MM.1S (cell line): Measurements from ENCODE around the gene PBX4.

Source experiments
- DNase-seq: peaks from one replicate; pipeline ENCODE4 v3.0.0-alpha.2; 2015
- H2AFZ ChIP-seq: fragments of 300-600 bp; sonication (generic); 2 replicates; pipeline ENCODE4 v1.6.0; 2016; ENCODE audit warnings: antibody characterized with exemption, low read length
- H3F3A ChIP-seq: fragments of 300-600 bp; sonication (generic); 2 replicates; pipeline ENCODE4 v1.6.1; 2016; ENCODE audit warnings: mild to moderate bottlenecking, antibody characterized with exemption, low read length, moderate library complexity, mixed read lengths; ENCODE audit not compliant: insufficient read depth
- H3K27ac ChIP-seq: fragments of 300-600 bp; sonication (generic); 2 replicates; pipeline ENCODE4 v1.5.1; 2016; ENCODE audit warnings: mild to moderate bottlenecking, low read length
- H3K27me3 ChIP-seq: fragments of 300-600 bp; sonication (generic); replicated peaks from 2 replicates; pipeline ENCODE4 v1.6.0; 2016; ENCODE audit warnings: low read length; ENCODE audit not compliant: insufficient read depth
- H3K36me3 ChIP-seq: fragments of 300-600 bp; sonication (generic); replicated peaks from 2 replicates; pipeline ENCODE4 v1.6.1; 2016; ENCODE audit warnings: mild to moderate bottlenecking, low read length, mixed read lengths; ENCODE audit not compliant: insufficient read depth
- H3K4me1 ChIP-seq: fragments of 300-600 bp; sonication (generic); 2 replicates; pipeline ENCODE4 v1.6.1; 2016; ENCODE audit warnings: low read length, mixed read lengths
- H3K4me2 ChIP-seq: fragments of 300-600 bp; sonication (generic); 2 replicates; pipeline ENCODE4 v1.6.0; 2016; ENCODE audit warnings: low read depth, low read length
- H3K4me3 ChIP-seq: fragments of 300-600 bp; sonication (generic); 2 replicates; pipeline ENCODE4 v1.5.1; 2016; ENCODE audit warnings: low read length, mixed read lengths
- H3K79me2 ChIP-seq: fragments of 300-600 bp; sonication (generic); 2 replicates; pipeline ENCODE4 v1.6.1; 2016; ENCODE audit warnings: mixed run types, low read length, mixed read lengths
- H3K9ac ChIP-seq: fragments of 300-600 bp; sonication (generic); 2 replicates; pipeline ENCODE4 v1.6.1; 2016; ENCODE audit warnings: low read length, mixed read lengths
- H3K9me2 ChIP-seq: fragments of 300-600 bp; sonication (generic); replicated peaks from 2 replicates; pipeline ENCODE4 v1.6.1; 2016; ENCODE audit warnings: mild to moderate bottlenecking, low read length, mixed read lengths; ENCODE audit not compliant: insufficient read depth
- H3K9me3 ChIP-seq: fragments of 300-600 bp; sonication (generic); replicated peaks from 2 replicates; pipeline ENCODE4 v1.6.1; 2016; ENCODE audit warnings: mild to moderate bottlenecking, low read length, mixed read lengths; ENCODE audit not compliant: insufficient read depth
- H4K20me1 ChIP-seq: fragments of 300-600 bp; sonication (generic); 2 replicates; pipeline ENCODE4 v1.6.1; 2016; ENCODE audit warnings: mild to moderate bottlenecking, low read length, moderate library complexity, mixed read lengths; ENCODE audit not compliant: insufficient read depth
- EZH2 ChIP-seq: fragments of 300-600 bp; sonication (generic); optimal IDR thresholded peaks from 2 replicates; pipeline ENCODE3; 2017; ENCODE audit warnings: low read depth, mild to moderate bottlenecking, antibody characterized with exemption, low read length, mixed read lengths
- EZH2phosphoT487 ChIP-seq: fragments of 300-600 bp; sonication (generic); IDR thresholded peaks from 2 replicates; pipeline ENCODE4 v1.6.1; 2018; ENCODE audit warnings: antibody characterized with exemption, low read length
- TF ChIP-seq, protein P1 (sequence below): fragments of 300-600 bp; sonication (generic); IDR thresholded peaks from 2 replicates; pipeline ENCODE4 v1.5.1; 2016; ENCODE audit warnings: antibody characterized with exemption, low read length, mixed read lengths

PBX4 gene

DNA sequence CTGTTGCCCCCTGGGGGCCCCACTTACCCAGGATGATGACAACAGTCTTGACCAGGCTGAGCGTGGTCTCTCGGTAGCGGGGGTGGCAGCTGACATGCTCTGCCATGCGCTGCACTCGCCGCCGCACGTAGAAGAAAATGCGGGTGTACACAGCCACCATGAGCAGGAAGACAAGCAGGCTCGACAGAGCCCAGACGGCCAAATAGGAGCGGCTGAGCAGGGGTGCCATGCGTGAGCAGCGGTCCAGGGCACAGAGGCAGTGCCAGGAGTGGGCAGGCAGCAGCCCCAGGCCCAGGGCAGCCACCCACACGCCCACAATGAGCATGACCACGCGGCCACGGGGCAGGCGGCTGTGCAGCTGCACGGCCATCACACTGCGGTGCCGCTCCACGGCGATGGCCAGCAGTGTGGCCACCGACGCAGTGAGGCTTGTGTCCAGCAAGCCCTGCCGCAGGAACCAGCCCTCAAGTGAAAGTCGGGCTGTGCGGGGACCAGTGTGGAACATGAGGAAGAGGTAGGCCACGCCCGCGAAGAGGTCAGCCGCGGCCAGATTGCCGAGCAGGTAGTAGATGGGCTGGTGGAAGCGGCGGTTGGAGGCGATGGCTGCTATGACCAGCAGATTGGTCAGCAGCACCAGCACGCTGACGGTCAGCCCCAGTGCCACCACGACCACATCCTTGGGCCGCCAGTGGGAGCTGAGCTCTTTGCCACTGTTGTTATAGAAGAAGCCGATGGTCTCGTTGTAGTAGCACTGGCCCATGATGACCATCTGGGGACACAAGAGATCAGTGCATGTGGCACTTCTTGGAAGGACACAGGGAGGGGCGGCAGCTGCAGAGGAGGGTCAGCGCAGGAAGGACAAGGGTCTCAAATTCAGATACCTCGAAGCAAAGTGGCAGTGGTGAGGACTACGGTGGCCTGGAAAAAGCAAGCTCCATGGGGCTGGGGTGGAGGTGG, 8.3 kb upstream of the PBX4 start:
- Histone ChIP-seq H3K9me3 (no peaks in the 10 kb centered on the region), H4K20me1 (no peaks in the 10 kb centered on the region), H3F3A (no peaks in the 10 kb centered on the region), H2AFZ (no peak overlapping the region; the same call in 1 of the 2 replicates), H3K36me3 (no peaks in the 10 kb centered on the region), H3K4me3 (no peak overlapping the region), H3K9me2 (no peaks in the 10 kb centered on the region), H3K4me1 (no peaks in the 10 kb centered on the region), H3K9ac (no peak overlapping the region), H3K27me3 (no peaks in the 10 kb centered on the region), H3K79me2 (no peaks in the 10 kb centered on the region), H3K4me2 (peak overlapping the region; percentile 60), H3K27ac (no peak overlapping the region)
- no peak for DNase-seq
- no peak for TF ChIP-seq EZH2phosphoT487
- no peak for TF ChIP-seq EZH2
- TF ChIP-seq, protein P1, sequence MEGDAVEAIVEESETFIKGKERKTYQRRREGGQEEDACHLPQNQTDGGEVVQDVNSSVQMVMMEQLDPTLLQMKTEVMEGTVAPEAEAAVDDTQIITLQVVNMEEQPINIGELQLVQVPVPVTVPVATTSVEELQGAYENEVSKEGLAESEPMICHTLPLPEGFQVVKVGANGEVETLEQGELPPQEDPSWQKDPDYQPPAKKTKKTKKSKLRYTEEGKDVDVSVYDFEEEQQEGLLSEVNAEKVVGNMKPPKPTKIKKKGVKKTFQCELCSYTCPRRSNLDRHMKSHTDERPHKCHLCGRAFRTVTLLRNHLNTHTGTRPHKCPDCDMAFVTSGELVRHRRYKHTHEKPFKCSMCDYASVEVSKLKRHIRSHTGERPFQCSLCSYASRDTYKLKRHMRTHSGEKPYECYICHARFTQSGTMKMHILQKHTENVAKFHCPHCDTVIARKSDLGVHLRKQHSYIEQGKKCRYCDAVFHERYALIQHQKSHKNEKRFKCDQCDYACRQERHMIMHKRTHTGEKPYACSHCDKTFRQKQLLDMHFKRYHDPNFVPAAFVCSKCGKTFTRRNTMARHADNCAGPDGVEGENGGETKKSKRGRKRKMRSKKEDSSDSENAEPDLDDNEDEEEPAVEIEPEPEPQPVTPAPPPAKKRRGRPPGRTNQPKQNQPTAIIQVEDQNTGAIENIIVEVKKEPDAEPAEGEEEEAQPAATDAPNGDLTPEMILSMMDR = no peak

DNA sequence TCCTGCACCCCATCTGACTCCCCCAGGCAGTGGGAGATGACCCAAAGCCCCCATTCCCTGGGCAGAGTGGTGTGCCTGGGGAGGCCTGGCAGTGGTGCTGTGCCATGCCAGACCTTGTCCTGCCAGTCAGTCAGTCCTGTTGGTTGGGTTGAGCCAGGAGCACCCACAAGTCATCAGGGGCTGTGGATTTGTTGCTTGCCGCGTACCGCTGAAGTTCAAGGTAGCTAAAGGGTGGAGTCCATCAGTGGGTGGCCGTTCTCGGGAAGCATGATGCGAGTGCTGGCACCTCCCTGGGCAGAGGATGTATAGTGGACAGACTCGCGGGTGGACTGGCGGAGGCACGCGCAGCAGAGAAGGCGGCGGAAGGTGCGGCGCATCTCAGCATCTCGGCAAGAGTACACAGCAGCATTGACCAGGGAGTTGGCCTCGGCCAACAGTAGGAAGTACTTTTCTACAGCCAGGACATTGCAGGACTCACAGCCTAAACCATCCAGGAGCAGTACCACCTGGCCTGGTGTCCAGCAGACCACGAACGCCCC, 5.6 kb upstream of the PBX4 start:
- Histone ChIP-seq H3K27ac (no peak overlapping the region), H4K20me1 (no peaks in the 10 kb centered on the region), H3K4me2 (no peak overlapping the region), H3F3A (no peaks in the 10 kb centered on the region), H3K4me1 (no peaks in the 10 kb centered on the region), H3K9me2 (no peaks in the 10 kb centered on the region), H2AFZ (no peak overlapping the region), H3K79me2 (no peaks in the 10 kb centered on the region), H3K36me3 (no peaks in the 10 kb centered on the region), H3K9ac (no peak overlapping the region), H3K4me3 (no peak overlapping the region), H3K9me3 (no peaks in the 10 kb centered on the region), H3K27me3 (no peaks in the 10 kb centered on the region)
- TF ChIP-seq EZH2 (no peak), EZH2phosphoT487 (no peak)
- TF ChIP-seq, protein P1 = no peak
- DNase-seq = no peak

DNA sequence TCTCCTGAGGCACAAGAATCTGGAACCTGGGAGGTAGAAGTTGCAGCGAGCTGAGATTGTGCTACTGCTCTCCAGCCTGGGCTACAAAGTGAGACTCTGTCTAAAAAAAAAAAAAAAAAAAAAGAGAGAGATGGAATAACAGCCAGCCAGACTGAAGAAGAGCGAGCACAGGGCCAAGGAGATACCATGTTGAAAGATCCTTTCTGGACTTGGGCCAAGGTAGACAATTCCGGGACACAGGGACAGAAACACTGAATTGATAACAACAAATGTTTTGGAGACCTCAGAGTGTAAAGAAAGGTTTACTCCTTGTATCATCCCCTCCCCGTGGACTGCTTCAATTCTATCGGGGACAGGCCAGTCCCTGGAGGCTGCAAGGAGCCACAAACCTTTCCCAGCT, 4.9 kb upstream of the PBX4 start:
- Histone ChIP-seq H3K9me2 (no peaks in the 10 kb centered on the region), H2AFZ (no peak overlapping the region), H3F3A (no peaks in the 10 kb centered on the region), H3K9me3 (no peaks in the 10 kb centered on the region), H3K9ac (no peak overlapping the region), H3K36me3 (no peaks in the 10 kb centered on the region), H3K4me1 (no peaks in the 10 kb centered on the region), H3K4me2 (no peak overlapping the region), H3K27me3 (no peaks in the 10 kb centered on the region), H3K27ac (no peak overlapping the region), H4K20me1 (no peaks in the 10 kb centered on the region), H3K79me2 (no peaks in the 10 kb centered on the region), H3K4me3 (no peak overlapping the region)
- TF ChIP-seq EZH2phosphoT487 (no peak), EZH2 (no peak)
- TF ChIP-seq, protein P1 = no peak
- DNase-seq = no peak
